Smooth muscle cell (in vitro differentiated cells): ENCODE data around the gene ENO4. TPM values are rescaled to one million over a fixed set of nuclear protein-coding genes. Genes with fewer than 3 reads are reported as not detected.

Source experiments
- DNase-seq: peaks from one replicate; lab custom pipeline; 2025; ENCODE audit not compliant: unreplicated experiment; lab: John Stamatoyannopoulos, UW
- H2AFZ ChIP-seq: fragments of 200-600 bp; sonication (generic); 2 replicates; pipeline ENCODE4 v1.6.0; 2016; ENCODE audit warnings: antibody characterized with exemption, low read depth, mild to moderate bottlenecking
- H3F3A ChIP-seq: fragments of 200-600 bp; sonication (generic); 2 replicates; pipeline ENCODE4 v1.6.0; 2017; ENCODE audit warnings: antibody characterized with exemption, low read depth
- H3K27ac ChIP-seq: fragments of 200-600 bp; sonication (generic); 2 replicates; pipeline ENCODE4 v1.5.1; 2016; ENCODE audit warnings: low read depth, mild to moderate bottlenecking
- H3K27me3 ChIP-seq: fragments of 200-600 bp; sonication (generic); 2 replicates; pipeline ENCODE4 v1.6.1; 2016; ENCODE audit warnings: low read depth, mild to moderate bottlenecking
- H3K36me3 ChIP-seq: fragments of 200-600 bp; sonication (generic); 2 replicates; pipeline ENCODE4 v1.5.1; 2016; ENCODE audit warnings: low read depth
- H3K4me1 ChIP-seq: fragments of 200-600 bp; sonication (generic); 2 replicates; pipeline ENCODE4 v1.5.1; 2016; ENCODE audit warnings: low read depth
- H3K4me2 ChIP-seq: fragments of 200-600 bp; sonication (generic); 2 replicates; pipeline ENCODE4 v1.6.0; 2016; ENCODE audit warnings: mild to moderate bottlenecking
- H3K4me3 ChIP-seq: fragments of 200-600 bp; sonication (generic); 2 replicates; pipeline ENCODE4 v1.5.1; 2016; ENCODE audit warnings: mild to moderate bottlenecking
- H3K79me2 ChIP-seq: fragments of 200-600 bp; sonication (generic); 2 replicates; pipeline ENCODE4 v1.6.0; 2016; ENCODE audit warnings: low read depth, mild to moderate bottlenecking
- H3K9ac ChIP-seq: fragments of 200-600 bp; sonication (generic); 2 replicates; pipeline ENCODE4 v1.6.0; 2016; ENCODE audit warnings: low read depth
- H3K9me3 ChIP-seq: fragments of 200-600 bp; sonication (generic); replicated peaks from 2 replicates; pipeline ENCODE4 v1.5.1; 2016; ENCODE audit warnings: low read depth
- H4K20me1 ChIP-seq: fragments of 200-600 bp; sonication (generic); 2 replicates; pipeline ENCODE4 v1.6.0; 2016; ENCODE audit warnings: low read depth
- CTCF ChIP-seq: fragments of 200-600 bp; sonication (generic); IDR thresholded peaks from 2 replicates; pipeline ENCODE4 v1.5.1; 2017; ENCODE audit warnings: borderline replicate concordance, mild to moderate bottlenecking, antibody characterized with exemption; ENCODE audit not compliant: insufficient read depth, poor library complexity, severe bottlenecking
- whole genome bisulfite sequencing: methylation state at CpG from one replicate; pipeline ENCODE4 v1.1.7; 2016; ENCODE audit warnings: low lambda C conversion rate; 5-methylcytosine and 5-hydroxymethylcytosine counted together
- polyA plus RNA-seq: library from polyadenylated mRNA; unstranded; fragments of >200 nt; fragmentation: Nextera tagmentation; extraction: Ambion mirVana; gene quantifications from 2 replicates; pipeline ENCODE4 v1.2.1, GENCODE V29; 2016
- total RNA-seq: library from RNA; depleted of rRNA; stranded (reverse); fragments of >200 nt; gene quantifications from 2 replicates; pipeline ENCODE4 v1.2.3, GENCODE V29; 2014

The ENO4 gene
- total RNA-seq (0.54 and 0.67 TPM in 2 replicates), polyA plus RNA-seq (1.1 and 1.3 TPM in 2 replicates)

- 4% methylated on average over 53 of the region's 55 CpGs for WGBS
- H3K9me3 ChIP-seq = no peaks in the 10 kb centered on the region
- DNase-seq = peak; percentile 83
- peak within 1 kb of the TSS; percentile 96 for H2AFZ ChIP-seq
- no peaks in the 10 kb centered on the region for H3F3A ChIP-seq
- peak within 1 kb of the TSS; percentile 79 for H3K9ac ChIP-seq
- no peaks in the 10 kb centered on the region for H3K27me3 ChIP-seq
- peak within 1 kb of the TSS; percentile 94 for H3K4me2 ChIP-seq
- H4K20me1 ChIP-seq = no peaks in the 10 kb centered on the region
- H3K4me1 ChIP-seq = peaks cover 7% of the 10 kb centered on the region
- peak within 1 kb of the TSS; percentile 58 for H3K4me3 ChIP-seq
- no peaks in the 10 kb centered on the region for H3K79me2 ChIP-seq
- no peaks in the 10 kb centered on the region for H3K36me3 ChIP-seq
- no peak for TF ChIP-seq CTCF
- peak within 1 kb of the TSS; percentile 32 for H3K27ac ChIP-seq
Observed at GRCh38 chr10:116849248-116850057, at the start of gene ENO4. Gene ENO4 (plus strand): TSS chr10:116849499. CDS start chr10:116849567, 68 bp downstream.

GRCh38 chr10:116800286-116800929, 48.9 kb upstream of the ENO4 start:
- H3K27me3 ChIP-seq = peaks cover 8% of the 10 kb centered on the region
- H3F3A ChIP-seq = no peaks in the 10 kb centered on the region
- DNase-seq = no peak
- no peak overlapping the region for H3K4me2 ChIP-seq
- no peaks in the 10 kb centered on the region for H3K4me1 ChIP-seq
- H3K9ac ChIP-seq = no peak overlapping the region
- H3K79me2 ChIP-seq = no peaks in the 10 kb centered on the region
- H3K27ac ChIP-seq = no peak overlapping the region
- H2AFZ ChIP-seq = no peak overlapping the region
- 76% methylated on average over 9 of the region's 9 CpGs for WGBS
- no peaks in the 10 kb centered on the region for H3K36me3 ChIP-seq
- H4K20me1 ChIP-seq = no peaks in the 10 kb centered on the region
- H3K9me3 ChIP-seq = no peaks in the 10 kb centered on the region
- no peak overlapping the region for H3K4me3 ChIP-seq
- TF ChIP-seq CTCF = no peak

GRCh38 chr10:116801658-116802057, 47.6 kb upstream of the ENO4 start:
- DNase-seq = no peak
- H3K27ac ChIP-seq = no peak overlapping the region
- H3F3A ChIP-seq = no peaks in the 10 kb centered on the region
- H4K20me1 ChIP-seq = no peaks in the 10 kb centered on the region
- H3K4me1 ChIP-seq = no peaks in the 10 kb centered on the region
- H2AFZ ChIP-seq = no peak overlapping the region
- peaks cover 8% of the 10 kb centered on the region for H3K27me3 ChIP-seq
- no peak overlapping the region for H3K4me2 ChIP-seq
- H3K4me3 ChIP-seq = no peak overlapping the region
- WGBS = 93% methylated on average over 4 of the region's 4 CpGs
- no peak for TF ChIP-seq CTCF
- no peaks in the 10 kb centered on the region for H3K36me3 ChIP-seq
- H3K9ac ChIP-seq = no peak overlapping the region
- H3K79me2 ChIP-seq = no peaks in the 10 kb centered on the region
- H3K9me3 ChIP-seq = no peaks in the 10 kb centered on the region

- Histone ChIP-seq H3K36me3 (no peaks in the 10 kb centered on the region), H3K4me3 (no peak overlapping the region), H3K4me1 (no peaks in the 10 kb centered on the region), H3K9ac (no peak overlapping the region), H2AFZ (no peak overlapping the region), H3K9me3 (no peaks in the 10 kb centered on the region), H3K4me2 (no peak overlapping the region), H3K27me3 (peaks cover 8% of the 10 kb centered on the region), H3K27ac (no peak overlapping the region), H3F3A (no peaks in the 10 kb centered on the region), H3K79me2 (no peaks in the 10 kb centered on the region), H4K20me1 (no peaks in the 10 kb centered on the region)
- no peak for TF ChIP-seq CTCF
- no peak for DNase-seq
- WGBS = 86% methylated on average over 6 of the region's 6 CpGs
Observed at GRCh38 chr10:116802474-116802873, 46.8 kb upstream of the ENO4 start.
